Lung (tissue), 12 donors: Measurements from ENCODE around the gene SUCO. TPM values are rescaled to one million over a fixed set of nuclear protein-coding genes. Genes with fewer than 3 reads are reported as not detected.
"Not testable (repeated sequence)": the region's sequence is repeated elsewhere in the genome, so short reads cannot be mapped to it uniquely, and the experiment has no call there.

ENCODE experiments used
- ATAC-seq: fragments of 200-7000 bp; cut with Tn5 transposase; one replicate; pipeline ENCODE4 v1.9.1; 2020; ENCODE audit warnings: moderate number of reproducible peaks; ENCODE audit not compliant: insufficient read depth, low FRiP score
- DNase-seq, 3 donors: peaks; one replicate each; pipeline ENCODE4 v3.0.0-alpha.2; 2013 to 2017
- H3K27ac ChIP-seq, 2 donors: one replicate each; pipeline ENCODE4 v1.5.1; 2013; ENCODE audit warnings: mild to moderate bottlenecking in 2 of 2, moderate library complexity in 2 of 2, control low read depth in 1 of 2, inconsistent platforms in 1 of 2, low read depth in 1 of 2, low read length in 1 of 2
- H3K27me3 ChIP-seq, 3 donors: one replicate each; pipeline ENCODE4 v1.5.1; 2013; ENCODE audit warnings: low read length in 2 of 3; ENCODE audit not compliant: control insufficient read depth in 3 of 3, insufficient read depth in 3 of 3
- H3K36me3 ChIP-seq, 4 donors: one replicate each; pipeline ENCODE4 v1.5.1; 2013; ENCODE audit warnings: low read length in 4 of 4, mild to moderate bottlenecking in 1 of 4, moderate library complexity in 1 of 4; ENCODE audit not compliant: control insufficient read depth in 4 of 4, insufficient read depth in 4 of 4
- H3K4me1 ChIP-seq, 5 donors: one replicate each; pipeline ENCODE4 v1.5.1; 2013; ENCODE audit warnings: low read length in 5 of 5, mild to moderate bottlenecking in 2 of 5, moderate library complexity in 1 of 5; ENCODE audit not compliant: control insufficient read depth in 5 of 5, insufficient read depth in 5 of 5
- H3K4me3 ChIP-seq: one replicate; pipeline ENCODE4 v1.5.1; 2013; ENCODE audit warnings: mild to moderate bottlenecking, control low read depth, moderate library complexity
- H3K9ac ChIP-seq, 2 donors: one replicate each; pipeline ENCODE4 v1.5.1; 2013; ENCODE audit warnings: low read length in 2 of 2, control low read depth in 1 of 2; ENCODE audit not compliant: insufficient read depth in 1 of 2
- H3K9me3 ChIP-seq, 4 donors: one replicate each; pipeline ENCODE4 v1.5.1; 2013; ENCODE audit warnings: low read length in 3 of 4, mild to moderate bottlenecking in 1 of 4, moderate library complexity in 1 of 4; ENCODE audit not compliant: control insufficient read depth in 4 of 4, insufficient read depth in 3 of 4
- WGBS, 2 donors: extraction: QIAGEN DNeasy Blood & Tissue Kit; methylation state at CpG; one replicate each; pipeline ENCODE4 v1.1.7; 2013; 5-methylcytosine and 5-hydroxymethylcytosine counted together
- polyA plus RNA-seq, 2 donors: library from polyadenylated mRNA; stranded (reverse); fragments of 200-250 nt; gene quantifications; one replicate each; pipeline ENCODE4 v1.2.1, GENCODE V29; 2013
- total RNA-seq, 2 donors: library from RNA; depleted of rRNA in 1 of 2; stranded (reverse); fragments of >200 nt in 1 of 2; gene quantifications; one replicate each; pipeline ENCODE4 v1.2.1, GENCODE V29; 2014 to 2021
- TF ChIP-seq, protein P1 (sequence below): IDR thresholded peaks from 2 replicates; pipeline ENCODE4 v1.5.1; 2012; ENCODE audit warnings: mild to moderate bottlenecking; ENCODE audit errors: control extremely low read depth, extremely low read depth
- donor health status: control.
- donor health status: control.
- donor health status: Bipolar disorder and iron deficiency.
- donor health status: healthy.
- donor health status: DM: yes; HTN: yes; CAD: no.

Gene SUCO
- total and polyA plus RNA-seq, 4 donors = 10.2 to 86.8 (median 22.0) TPM

DNA sequence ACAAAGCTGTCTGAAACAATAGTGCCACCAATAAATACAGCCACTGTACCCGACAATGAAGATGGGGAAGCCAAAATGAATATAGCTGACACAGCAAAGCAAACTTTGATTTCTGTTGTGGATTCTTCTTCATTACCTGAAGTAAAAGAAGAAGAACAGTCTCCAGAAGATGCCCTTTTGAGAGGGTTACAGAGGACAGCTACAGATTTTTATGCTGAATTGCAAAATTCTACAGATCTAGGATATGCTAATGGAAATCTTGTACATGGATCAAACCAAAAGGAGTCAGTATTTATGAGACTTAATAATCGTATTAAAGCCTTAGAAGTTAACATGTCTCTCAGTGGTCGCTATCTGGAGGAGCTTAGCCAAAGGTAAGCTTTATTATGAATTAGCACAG lies 56.6 kb downstream of the SUCO start:
- no peaks in the 10 kb centered on the region for H3K9me3 ChIP-seq
- H3K4me3 ChIP-seq = no peak overlapping the region
- H3K4me1 ChIP-seq = peaks cover 0 to 3% (median 0%) of the 10 kb centered on the region in 5 donors
- H3K36me3 ChIP-seq = peaks cover 1 to 28% (median 17%) of the 10 kb centered on the region in 4 donors
- no peak overlapping the region for H3K27ac ChIP-seq
- H3K27me3 ChIP-seq = no peaks in the 10 kb centered on the region
- TF ChIP-seq, protein P1, sequence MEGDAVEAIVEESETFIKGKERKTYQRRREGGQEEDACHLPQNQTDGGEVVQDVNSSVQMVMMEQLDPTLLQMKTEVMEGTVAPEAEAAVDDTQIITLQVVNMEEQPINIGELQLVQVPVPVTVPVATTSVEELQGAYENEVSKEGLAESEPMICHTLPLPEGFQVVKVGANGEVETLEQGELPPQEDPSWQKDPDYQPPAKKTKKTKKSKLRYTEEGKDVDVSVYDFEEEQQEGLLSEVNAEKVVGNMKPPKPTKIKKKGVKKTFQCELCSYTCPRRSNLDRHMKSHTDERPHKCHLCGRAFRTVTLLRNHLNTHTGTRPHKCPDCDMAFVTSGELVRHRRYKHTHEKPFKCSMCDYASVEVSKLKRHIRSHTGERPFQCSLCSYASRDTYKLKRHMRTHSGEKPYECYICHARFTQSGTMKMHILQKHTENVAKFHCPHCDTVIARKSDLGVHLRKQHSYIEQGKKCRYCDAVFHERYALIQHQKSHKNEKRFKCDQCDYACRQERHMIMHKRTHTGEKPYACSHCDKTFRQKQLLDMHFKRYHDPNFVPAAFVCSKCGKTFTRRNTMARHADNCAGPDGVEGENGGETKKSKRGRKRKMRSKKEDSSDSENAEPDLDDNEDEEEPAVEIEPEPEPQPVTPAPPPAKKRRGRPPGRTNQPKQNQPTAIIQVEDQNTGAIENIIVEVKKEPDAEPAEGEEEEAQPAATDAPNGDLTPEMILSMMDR = no peak
- no peak overlapping the region for H3K9ac ChIP-seq
- ATAC-seq = no peak
- 92 to 97% methylated on average over 3 of the region's 3 CpGs for WGBS, 2 donors
- DNase-seq = no peak

DNA sequence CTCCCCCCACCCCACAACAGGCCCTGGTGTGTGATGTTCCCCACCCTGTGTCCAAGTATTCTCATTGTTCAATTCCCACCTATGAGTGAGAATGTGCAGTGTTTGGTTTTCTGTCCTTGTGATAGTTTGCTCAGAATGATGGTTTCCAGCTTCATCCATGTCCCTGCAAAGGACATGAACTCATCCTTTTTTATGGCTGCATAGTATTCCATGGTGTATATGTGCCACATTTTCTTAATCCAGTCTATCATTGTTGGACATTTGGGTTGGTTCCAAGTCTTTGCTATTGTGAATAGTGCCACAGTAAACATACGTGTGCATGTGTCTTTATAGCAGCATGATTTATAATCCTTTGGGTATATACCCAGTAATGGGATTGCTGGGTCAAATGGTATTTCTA lies 58.5 kb downstream of the SUCO start:
- not testable (repeated sequence) for H3K27me3 ChIP-seq, DNase-seq, H3K9ac ChIP-seq, H3K27ac ChIP-seq, H3K4me1 ChIP-seq, ATAC-seq, H3K4me3 ChIP-seq, H3K9me3 ChIP-seq
- no CpG with 5 or more reads among the region's 1 CpG for WGBS, 2 donors
- H3K36me3 ChIP-seq = peaks cover 2 to 32% (median 20%) of the 10 kb centered on the region in 4 donors

- 92 to 98% methylated on average over 4 of the region's 4 CpGs for WGBS, 2 donors
Measured at GRCh38 chr1:172595066-172595465, 62.1 kb downstream of the SUCO start.

GRCh38 chr1:172596782-172597181 lies 63.8 kb downstream of the SUCO start:
- H3K4me3 ChIP-seq, H3K4me1 ChIP-seq, H3K27ac ChIP-seq, H3K9ac ChIP-seq, H3K27me3 ChIP-seq, DNase-seq, ATAC-seq, H3K9me3 ChIP-seq: not testable (repeated sequence)
- 80 to 88% methylated on average over 10 of the region's 10 CpGs for WGBS, 2 donors
- H3K36me3 ChIP-seq = peaks cover 0 to 28% (median 17%) of the 10 kb centered on the region in 4 donors

More at GRCh38 chr1:172595066-172595465, 62.1 kb downstream of the SUCO start:
- not testable (repeated sequence) for H3K4me1 ChIP-seq, H3K4me3 ChIP-seq, H3K27me3 ChIP-seq, H3K9me3 ChIP-seq, ATAC-seq, H3K27ac ChIP-seq, H3K9ac ChIP-seq, DNase-seq
- H3K36me3 ChIP-seq = peaks cover 2 to 29% (median 18%) of the 10 kb centered on the region in 4 donors

DNA sequence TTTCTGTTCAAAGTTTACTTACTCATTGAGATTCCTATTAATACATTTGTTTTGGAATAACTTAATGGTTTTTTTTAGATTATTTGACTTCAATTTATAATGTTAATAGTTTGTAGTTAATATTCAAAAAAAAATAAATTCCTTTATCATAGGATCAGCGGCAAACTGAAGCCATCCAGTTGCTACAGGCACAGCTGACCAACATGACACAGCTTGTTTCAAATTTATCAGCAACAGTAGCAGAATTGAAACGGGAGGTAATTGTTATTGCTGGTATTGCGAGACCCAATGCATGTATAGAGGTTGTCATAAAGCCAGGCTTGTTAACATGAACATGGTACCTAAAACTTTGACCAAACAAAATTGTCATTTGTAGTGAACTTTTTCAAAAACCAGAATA lies 67.0 kb downstream of the SUCO start:
- Histone ChIP-seq H3K27me3 (no peaks in the 10 kb centered on the region), H3K4me1 (no peaks in the 10 kb centered on the region), H3K36me3 (peaks cover 3 to 28% (median 18%) of the 10 kb centered on the region in 4 donors), H3K27ac (no peak overlapping the region), H3K4me3 (no peak overlapping the region), H3K9me3 (peaks cover 0 to 6% (median 0%) of the 10 kb centered on the region in 4 donors), H3K9ac (no peak overlapping the region)
- WGBS, 2 donors = 88 to 93% methylated on average over 3 of the region's 3 CpGs
- ATAC-seq (no peak), DNase-seq (no peak)
- TF ChIP-seq, protein P1 = no peak
